Astrocyte of the cerebellum (primary cell): ENCODE measurements around the gene CATSPER2.
"Not testable (repeated sequence)": the region's sequence is repeated elsewhere in the genome, so short reads cannot be mapped to it uniquely, and the experiment has no call there.

Experiments
- DNase-seq: peaks from one replicate; pipeline ENCODE4 v3.0.0-alpha.2; 2011; ENCODE audit warnings: low read depth
- H3K4me3 ChIP-seq: 2 replicates; pipeline ENCODE4 v1.5.1; 2011; ENCODE audit warnings: mild to moderate bottlenecking, low read depth, low read length, moderate library complexity
- CTCF ChIP-seq: IDR thresholded peaks from 2 replicates; pipeline ENCODE4 v1.5.1; 2012; ENCODE audit warnings: low read length, low read depth, moderate library complexity, mild to moderate bottlenecking; ENCODE audit errors: missing control alignments
- in situ Hi-C: cut with HindIII; loops from 2 replicates; pipeline ENCODE4 v1.10.0; 2017; ENCODE audit warnings: low sequenced_read_pairs

CATSPER2 gene

DNA sequence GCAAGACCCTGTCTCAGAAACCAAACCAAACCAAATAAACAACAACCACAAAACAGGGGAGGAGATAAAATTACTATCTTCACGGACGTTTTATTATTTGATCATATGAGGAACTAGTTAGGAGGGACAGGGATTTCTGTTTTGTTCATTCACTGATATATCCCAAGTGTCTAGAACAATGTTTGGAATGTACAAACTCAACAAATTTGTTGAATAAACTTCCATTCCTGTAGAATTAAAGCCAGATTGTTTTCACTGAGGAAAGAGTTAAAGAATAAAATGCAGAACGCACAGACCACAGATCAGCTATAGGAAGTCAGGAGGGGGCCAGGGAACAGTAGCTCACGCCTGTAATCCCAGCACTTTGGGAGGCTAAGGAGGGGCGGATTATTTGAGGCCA, 23.5 kb downstream of the CATSPER2 start:
- TF ChIP-seq CTCF: no peak
- DNase-seq: no peak
- in situ Hi-C loops: no loop called here
- H3K4me3 ChIP-seq: no peak overlapping the region

GRCh38 chr15:43622068-43622799, 26.4 kb downstream of the CATSPER2 start:
- in situ Hi-C loops: not testable (repeated sequence)
- DNase-seq: peak; percentile 2

DNA sequence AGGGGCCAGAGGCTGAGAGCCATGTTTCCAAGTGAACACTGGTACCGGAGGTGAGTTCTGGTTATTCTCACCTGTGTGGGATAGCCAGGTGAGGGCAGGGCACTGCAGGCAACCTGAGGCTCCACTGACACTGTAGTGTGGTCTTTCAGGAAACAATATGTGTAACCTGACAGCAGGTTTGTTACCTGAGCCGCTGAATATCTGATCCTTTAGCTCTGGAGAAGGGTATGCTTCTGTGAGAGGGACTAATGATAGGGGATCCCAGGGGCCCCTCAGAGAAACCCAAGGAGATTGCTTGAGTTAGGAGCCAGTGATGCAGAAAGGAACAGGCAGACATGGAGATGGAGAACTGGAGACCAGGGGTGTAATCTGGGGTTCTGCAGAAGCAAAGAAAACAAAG, 29.9 kb downstream of the CATSPER2 start, which contains the start of gene STRC:
Gene STRC, minus strand, starts transcription at position 101 of the 400 bp plus-strand sequence. Its CDS starts 78 bp downstream, at position 23.
- DNase-seq, H3K4me3 ChIP-seq, in situ Hi-C loops: not testable (repeated sequence)

More at GRCh38 chr15:43622068-43622799, 26.4 kb downstream of the CATSPER2 start:
- H3K4me3 ChIP-seq: not testable (repeated sequence)

- H3K4me3 ChIP-seq, in situ Hi-C loops, DNase-seq: not testable (repeated sequence)
Observed at GRCh38 chr15:43617750-43618149, 30.9 kb downstream of the CATSPER2 start.

- H3K4me3 ChIP-seq, in situ Hi-C loops, DNase-seq: not testable (repeated sequence)
Observed at GRCh38 chr15:43602233-43602632, 46.4 kb downstream of the CATSPER2 start.

- in situ Hi-C loops, DNase-seq, H3K4me3 ChIP-seq: not testable (repeated sequence)
Observed at GRCh38 chr15:43600200-43600599, 48.4 kb downstream of the CATSPER2 start.

- H3K4me3 ChIP-seq, DNase-seq, in situ Hi-C loops: not testable (repeated sequence)
Observed at GRCh38 chr15:43599131-43599530, 49.5 kb downstream of the CATSPER2 start.

DNA sequence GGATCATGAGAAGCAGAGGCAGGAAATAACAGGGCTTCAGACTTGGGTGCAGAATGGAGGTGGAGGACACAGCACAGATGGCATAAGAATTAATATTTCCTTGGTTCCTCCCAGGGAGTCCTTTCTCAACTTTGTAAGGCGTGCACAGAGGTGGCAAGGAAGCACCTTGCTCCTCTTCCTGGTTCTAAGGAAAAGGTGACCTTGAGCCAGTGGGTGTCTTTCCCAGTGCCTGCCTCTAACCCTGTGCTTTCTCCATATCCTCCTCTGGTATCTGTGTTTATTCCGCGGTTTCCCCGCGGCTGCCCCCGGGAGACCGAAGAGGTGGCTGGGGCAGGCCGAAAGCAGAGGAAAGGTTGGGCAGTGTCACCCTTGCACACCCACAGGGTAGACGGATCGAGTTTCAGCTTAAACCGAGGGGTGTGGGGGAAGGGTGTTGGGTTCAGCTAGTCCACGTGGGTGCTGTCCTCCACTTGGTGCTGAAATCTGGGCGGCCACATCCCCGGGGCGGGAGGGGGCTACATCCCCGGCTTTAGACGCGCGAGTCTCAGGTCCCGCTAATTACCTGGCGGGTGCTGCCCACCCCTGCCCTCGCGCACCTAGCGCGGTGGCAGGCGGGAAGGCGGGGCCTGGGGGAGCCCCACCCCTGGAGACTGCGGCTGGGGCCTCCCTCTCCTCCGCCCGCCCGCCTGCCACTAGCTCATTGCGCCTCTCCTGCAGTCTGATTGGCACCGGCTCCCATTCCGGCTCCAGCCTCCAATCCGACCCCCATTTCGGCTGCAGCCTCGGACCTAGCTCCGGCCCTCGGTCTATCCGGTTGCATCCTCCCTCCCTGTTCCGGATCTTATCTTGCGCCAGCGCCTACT, 55.1 kb downstream of the CATSPER2 start, which contains the start of gene CKMT1B:
Gene CKMT1B, plus strand, starts transcription at position 700 of the 863 bp plus-strand sequence. CDS start 192 bp downstream, outside the sequence.
- DNase-seq, in situ Hi-C loops, H3K4me3 ChIP-seq: not testable (repeated sequence)

GRCh38 chr15:43592841-43593240, 55.8 kb downstream of the CATSPER2 start:
- in situ Hi-C loops, DNase-seq, H3K4me3 ChIP-seq: not testable (repeated sequence)

DNA sequence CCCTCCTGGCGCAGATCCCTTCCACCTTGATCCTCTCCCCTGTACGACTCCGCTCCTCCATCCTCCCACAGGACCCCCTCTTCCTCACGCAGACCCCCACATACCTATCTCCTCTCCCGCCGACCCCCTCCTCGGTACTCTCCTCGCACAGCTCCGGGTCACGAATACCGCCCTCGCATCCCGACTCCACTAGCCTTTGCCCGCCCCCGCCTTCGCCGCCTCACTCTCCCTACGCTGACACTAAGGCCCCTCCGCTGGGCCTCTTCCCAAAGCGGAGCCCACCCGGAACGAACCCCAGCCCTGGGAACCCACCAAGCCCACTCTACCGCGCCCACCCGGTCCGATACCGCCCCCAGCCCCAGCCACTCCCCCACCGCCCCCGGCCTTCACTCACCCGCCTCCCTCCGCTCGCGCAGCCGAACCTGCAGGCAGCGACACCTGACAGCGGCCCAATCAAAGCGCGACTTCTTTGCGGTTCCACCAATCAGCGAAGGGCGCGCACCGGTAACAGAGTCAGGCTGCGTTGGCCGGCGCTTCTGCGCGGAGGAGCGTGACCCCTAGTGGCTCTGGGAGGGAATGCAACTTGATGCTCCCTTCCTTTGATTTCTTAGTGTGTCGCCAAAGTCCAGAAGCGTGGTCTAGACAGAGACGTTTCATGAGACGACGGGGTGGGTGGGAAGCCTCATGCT, 58.7 kb downstream of the CATSPER2 start, which contains the start of gene PPIP5K1:
Gene PPIP5K1, minus strand, starts transcription at position 431 of the 689 bp plus-strand sequence. CDS start 5,704 bp downstream, outside the sequence.
- in situ Hi-C loops, DNase-seq: not testable (repeated sequence)

More for the DNA sequence above, 58.7 kb downstream of the CATSPER2 start, which contains the start of gene PPIP5K1:
- not testable (repeated sequence) for H3K4me3 ChIP-seq
